Vagina (tissue), 2 donors: ENCODE data around the gene FAM120A.

Experiments
- POLR2AphosphoS5 ChIP-seq, 2 donors: sonication (generic); formaldehyde crosslinking; IDR thresholded peaks; one replicate each; pipeline ENCODE4 v1.9.0; 2017; ENCODE audit warnings: antibody characterized with exemption in 2 of 2, mild to moderate bottlenecking in 2 of 2, low read depth in 1 of 2; ENCODE audit not compliant: insufficient read depth in 1 of 2
- TF ChIP-seq, protein P1 (sequence below), 3 experiments: fragments of 450-650 bp in 2 of 3; fragments of 200-600 bp in 1 of 3; sonication (generic) in 1 of 3; IDR thresholded peaks; one replicate each; pipeline ENCODE4 v1.5.1; 2017 to 2019; ENCODE audit warnings: antibody characterized with exemption in 3 of 3, mild to moderate bottlenecking in 2 of 3, moderate library complexity in 2 of 3

DNA sequence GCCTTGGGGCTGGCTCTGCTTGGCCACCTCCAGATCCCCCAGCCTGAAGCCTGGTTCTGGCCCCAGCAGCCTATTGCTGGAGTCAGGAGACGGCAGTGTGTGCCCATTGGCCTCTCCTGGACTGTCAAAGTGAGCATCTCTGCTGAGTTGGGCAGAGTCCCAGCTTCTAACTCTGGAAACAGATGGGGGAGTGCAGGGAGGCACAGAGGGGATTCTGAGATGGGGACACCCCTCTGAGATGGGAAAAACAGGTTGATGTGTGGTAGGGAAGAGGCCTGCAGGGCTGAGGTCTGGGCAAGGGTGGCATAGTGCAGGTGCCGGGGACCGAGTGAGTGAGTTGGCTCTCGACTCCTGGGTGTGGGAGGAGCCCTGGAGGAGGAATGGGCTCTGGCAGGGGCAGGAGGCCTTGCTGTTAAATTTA, 152.4 kb downstream of the FAM120A start:
- TF ChIP-seq, protein P1, sequence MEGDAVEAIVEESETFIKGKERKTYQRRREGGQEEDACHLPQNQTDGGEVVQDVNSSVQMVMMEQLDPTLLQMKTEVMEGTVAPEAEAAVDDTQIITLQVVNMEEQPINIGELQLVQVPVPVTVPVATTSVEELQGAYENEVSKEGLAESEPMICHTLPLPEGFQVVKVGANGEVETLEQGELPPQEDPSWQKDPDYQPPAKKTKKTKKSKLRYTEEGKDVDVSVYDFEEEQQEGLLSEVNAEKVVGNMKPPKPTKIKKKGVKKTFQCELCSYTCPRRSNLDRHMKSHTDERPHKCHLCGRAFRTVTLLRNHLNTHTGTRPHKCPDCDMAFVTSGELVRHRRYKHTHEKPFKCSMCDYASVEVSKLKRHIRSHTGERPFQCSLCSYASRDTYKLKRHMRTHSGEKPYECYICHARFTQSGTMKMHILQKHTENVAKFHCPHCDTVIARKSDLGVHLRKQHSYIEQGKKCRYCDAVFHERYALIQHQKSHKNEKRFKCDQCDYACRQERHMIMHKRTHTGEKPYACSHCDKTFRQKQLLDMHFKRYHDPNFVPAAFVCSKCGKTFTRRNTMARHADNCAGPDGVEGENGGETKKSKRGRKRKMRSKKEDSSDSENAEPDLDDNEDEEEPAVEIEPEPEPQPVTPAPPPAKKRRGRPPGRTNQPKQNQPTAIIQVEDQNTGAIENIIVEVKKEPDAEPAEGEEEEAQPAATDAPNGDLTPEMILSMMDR (IDR thresholded peaks at IDR 0.05): no peak
- TF ChIP-seq POLR2AphosphoS5 (IDR thresholded peaks at IDR 0.05; ENCODE audit: insufficient read depth in 1 of 2, low read depth in 1 of 2): no peak
